Measurements from ENCODE around the gene TMEM62.

GRCh38 chr15:43165801-43166325 is 32.5 kb downstream of the TMEM62 start:
- TF ChIP-seq CTCF (conservative IDR thresholded peaks at IDR 0.05; ENCODE audit: low read length) (no peak), EZH2phosphoT487 (IDR thresholded peaks at IDR 0.05; ENCODE audit: borderline replicate concordance, low read depth, low read length) (no peak)
